Activated T-helper 1 cell treated with anti-CD3 and anti-CD28 coated beads, Interleukin-2, amount 50 U/mL, for 16 hours (primary cell): ENCODE measurements around the gene ZNF407.

Experiments used
- DNase-seq, 2 donors: peaks; one replicate each; pipeline ENCODE4 v3.0.0-alpha.2; 2020; ENCODE audit warnings: low read depth in 1 of 2, low spot score in 1 of 2

ZNF407 gene

DNA sequence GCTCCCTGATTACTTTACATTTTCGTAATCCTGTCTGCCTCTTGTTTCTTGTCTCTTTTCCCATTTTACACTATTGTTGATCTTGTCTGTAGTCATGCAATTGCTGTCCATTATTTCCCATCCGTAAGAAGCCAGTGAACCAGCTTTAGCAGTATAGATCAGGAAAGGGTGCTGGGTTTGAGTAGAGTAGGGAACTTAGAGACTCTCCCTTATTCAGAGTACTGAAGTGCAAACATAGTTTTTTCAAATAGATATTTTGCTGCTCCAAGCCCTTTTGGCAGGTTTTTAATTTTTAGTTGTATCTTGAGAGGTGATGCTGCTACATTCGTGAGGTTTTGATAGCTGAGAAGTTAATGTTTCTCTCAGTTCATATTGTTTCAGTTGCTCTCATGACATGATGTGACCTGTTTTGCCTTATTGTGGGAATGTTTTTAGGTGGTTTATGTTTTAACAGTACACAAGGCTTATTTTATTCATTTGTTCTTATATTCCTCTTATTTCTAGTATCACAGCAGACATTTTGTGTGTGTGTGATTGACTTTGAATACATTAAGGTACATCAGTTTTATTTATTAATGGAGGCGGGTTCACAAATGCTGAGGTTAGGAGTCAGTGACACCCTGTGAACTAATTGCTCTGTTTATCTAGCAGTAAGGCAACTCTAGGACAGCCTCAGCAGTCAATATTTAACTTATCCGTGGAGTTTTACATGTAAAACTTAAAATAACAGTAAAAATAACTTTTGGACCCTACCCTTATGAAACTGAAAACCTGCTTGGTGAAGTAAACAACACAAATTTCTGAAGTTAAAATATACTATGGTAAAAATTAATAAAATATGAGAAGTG, 118.4 kb downstream of the ZNF407 start:
- DNase-seq = no peak

GRCh38 chr18:74718312-74718711, 120.6 kb downstream of the ZNF407 start:
- DNase-seq = no peak

- DNase-seq = no peak
These were observed 124.6 kb downstream of the ZNF407 start for GRCh38 chr18:74722237-74722636.

GRCh38 chr18:74724186-74724585, 126.5 kb downstream of the ZNF407 start:
- DNase-seq = no peak

- DNase-seq = no peak
These were observed 128.0 kb downstream of the ZNF407 start for GRCh38 chr18:74725690-74726089.

GRCh38 chr18:74728586-74728985, 130.9 kb downstream of the ZNF407 start:
- no peak for DNase-seq

DNA sequence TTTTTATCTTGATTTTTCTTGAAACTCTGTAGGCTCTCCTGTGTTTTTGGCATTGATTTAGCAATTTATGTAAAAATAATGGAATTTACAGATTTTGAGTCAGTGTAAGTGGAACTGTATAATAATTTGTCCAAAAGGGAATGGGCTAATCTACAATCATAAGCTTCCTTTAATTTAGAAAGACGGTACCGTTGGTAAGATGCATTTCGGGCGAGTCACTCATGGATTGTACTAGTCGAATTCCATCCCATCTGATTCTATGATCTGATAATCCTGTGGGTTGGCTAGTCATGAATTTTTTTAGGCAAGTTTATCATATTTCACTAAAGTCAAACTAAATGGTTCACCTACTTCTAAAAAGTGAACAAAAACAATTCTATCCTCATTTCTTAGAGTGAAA, 133.4 kb downstream of the ZNF407 start:
- DNase-seq = no peak

GRCh38 chr18:74732380-74732779, 134.7 kb downstream of the ZNF407 start:
- DNase-seq = no peak

GRCh38 chr18:74733598-74733997, 135.9 kb downstream of the ZNF407 start:
- no peak for DNase-seq

- no peak for DNase-seq
These were observed 136.4 kb downstream of the ZNF407 start for GRCh38 chr18:74734013-74734444.

DNA sequence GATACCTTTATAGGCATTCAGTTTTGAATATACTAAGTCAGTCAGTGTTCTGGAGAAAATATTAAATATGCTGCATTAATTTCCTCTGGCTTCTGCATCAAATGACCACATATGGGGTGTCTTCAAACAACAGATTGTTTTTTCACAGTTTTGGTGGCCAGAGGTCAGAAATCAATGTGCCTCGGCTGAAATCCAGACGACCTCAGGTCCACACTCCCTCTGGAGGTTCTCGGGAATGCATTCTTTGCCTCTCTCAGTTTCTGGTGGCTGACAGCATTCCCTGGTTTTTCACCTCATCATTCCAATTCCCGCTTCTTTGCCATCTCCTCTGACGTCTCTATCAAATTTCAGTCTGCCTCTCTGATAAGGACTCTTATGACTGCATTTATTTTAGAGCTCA, 142.3 kb downstream of the ZNF407 start:
- no peak for DNase-seq

DNA sequence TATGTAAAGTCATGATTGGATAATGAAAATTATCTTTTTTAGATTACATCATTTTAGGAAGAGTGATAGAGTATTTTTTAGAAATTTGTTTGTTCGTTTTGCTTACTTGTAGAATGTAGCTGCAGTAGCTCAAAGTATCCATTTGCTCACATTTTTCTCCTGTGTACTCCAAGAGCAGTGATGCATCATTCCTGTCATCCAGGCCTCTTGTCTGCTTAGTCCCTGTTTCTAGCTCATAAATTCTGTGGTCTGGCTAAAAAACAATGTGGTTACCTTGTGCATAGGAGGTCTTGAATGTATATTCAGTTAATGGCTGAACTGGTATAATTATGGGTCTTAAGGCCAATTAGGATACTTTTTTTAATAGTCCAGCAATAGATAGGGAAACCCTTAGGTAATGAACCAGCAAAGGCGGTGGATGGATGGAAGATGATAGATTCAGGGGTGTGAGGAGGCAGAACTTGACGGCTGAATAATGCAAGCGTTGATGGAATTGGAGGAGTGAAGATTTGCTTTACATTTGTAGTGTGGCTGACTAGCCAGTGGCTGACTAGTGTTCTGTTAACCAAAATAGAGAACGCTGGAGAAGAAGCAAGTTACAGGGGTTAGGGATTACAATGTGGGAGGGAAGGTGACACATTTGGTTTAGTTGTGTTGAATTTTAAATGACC, 145.0 kb downstream of the ZNF407 start:
- no peak for DNase-seq

DNA sequence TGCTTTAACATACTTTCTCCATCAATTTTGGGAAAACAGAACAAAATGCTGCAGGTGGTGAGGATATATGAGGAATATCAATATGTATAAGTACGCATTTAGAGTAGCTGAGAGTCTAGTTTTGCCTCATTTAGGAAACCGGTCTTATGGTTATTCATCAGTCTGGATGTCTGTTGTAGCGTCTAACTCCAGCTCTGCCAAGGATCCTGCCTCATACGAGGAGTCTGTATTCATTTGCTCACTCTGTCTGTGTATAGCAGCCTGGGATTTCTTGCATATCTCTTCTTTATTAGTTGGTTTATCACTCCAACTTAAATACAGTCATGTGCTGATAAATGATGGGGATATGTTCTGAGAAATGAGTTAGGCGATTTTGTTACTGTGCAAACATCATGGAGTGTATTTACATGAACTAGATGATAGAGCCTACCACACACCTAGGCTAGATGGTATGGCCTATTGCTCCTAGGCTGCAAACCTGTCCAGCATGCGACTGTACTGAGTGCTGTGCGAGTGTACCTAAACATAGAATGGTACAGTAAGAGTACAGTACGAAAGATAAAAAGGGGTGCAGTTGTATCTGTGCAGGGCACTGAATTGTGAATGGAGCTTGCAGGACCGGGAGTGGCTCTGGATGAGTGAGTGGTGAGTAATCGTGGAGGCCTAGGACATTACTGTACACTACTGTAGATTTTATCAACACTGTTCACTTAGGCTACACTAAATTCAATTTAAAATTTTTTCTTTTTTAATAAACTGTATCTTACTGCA, 148.1 kb downstream of the ZNF407 start:
- no peak for DNase-seq

GRCh38 chr18:74748809-74749208, 151.1 kb downstream of the ZNF407 start:
- no peak for DNase-seq

- DNase-seq = no peak
These were observed 161.3 kb downstream of the ZNF407 start for GRCh38 chr18:74758995-74759394.

- DNase-seq = no peak
These were observed 162.4 kb downstream of the ZNF407 start for GRCh38 chr18:74760026-74760425.

DNA sequence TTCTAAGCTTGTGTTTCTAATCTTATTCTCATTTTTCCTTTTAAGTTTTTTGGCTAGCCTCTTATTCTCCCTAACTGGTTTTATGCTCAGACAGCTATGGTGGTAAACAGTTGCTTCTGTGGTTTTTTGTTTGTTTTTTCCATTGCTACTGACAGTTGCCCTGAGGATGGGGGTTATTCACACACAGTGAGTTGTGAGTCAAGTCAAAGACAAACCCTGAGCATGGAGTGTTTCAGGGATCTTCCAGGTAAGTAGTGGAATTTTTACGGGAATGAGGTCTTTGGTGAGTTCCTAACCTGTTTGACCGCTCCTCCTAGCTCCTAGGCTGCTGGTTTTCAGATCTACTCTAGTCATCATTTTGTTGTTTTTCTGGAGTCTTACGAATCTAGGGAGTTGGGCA, 162.8 kb downstream of the ZNF407 start:
- no peak for DNase-seq

DNA sequence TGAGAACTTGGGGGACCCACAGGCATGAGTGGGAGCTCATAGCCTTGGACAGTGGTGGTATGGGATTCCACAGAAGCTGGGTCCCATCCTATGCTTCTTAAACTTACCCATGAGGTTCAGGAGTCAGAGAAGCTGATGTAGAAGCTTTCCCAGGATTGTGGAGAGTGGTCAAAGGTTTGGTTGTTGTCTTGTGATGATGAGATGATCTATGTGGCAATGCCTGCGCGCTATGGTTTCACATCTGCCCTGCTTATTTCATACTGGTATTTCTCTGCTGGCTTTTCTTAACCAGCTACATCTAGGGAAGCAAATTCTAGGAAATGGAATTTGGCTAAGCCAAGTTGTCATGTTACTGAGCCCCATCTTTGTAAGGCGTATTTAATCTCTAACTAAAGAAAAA, 168.6 kb downstream of the ZNF407 start:
- no peak for DNase-seq

GRCh38 chr18:74768096-74768495, 170.4 kb downstream of the ZNF407 start:
- no peak for DNase-seq

DNA sequence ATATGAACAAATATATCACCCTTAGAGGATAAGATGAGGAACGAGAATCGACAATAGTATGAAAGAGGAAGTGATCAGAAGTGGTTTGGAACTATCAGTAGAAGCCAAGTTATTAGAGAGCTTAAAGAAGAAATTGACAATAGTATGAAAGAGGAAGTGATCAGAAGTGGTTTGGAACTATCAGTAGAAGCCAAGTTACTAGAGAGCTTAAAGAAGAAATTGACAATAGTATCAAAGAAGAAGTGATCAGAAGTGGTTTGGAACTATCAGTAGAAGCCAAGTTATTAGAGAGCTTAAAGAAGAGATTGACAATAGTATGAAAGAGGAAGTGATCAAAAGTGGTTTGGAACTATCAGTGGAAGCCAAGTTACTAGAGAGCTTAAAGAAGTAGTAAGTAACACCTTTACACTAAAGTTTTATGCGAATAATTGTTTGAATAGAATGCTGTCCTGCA, 175.5 kb downstream of the ZNF407 start:
- DNase-seq = no peak

GRCh38 chr18:74774486-74774885, 176.8 kb downstream of the ZNF407 start:
- no peak for DNase-seq

DNA sequence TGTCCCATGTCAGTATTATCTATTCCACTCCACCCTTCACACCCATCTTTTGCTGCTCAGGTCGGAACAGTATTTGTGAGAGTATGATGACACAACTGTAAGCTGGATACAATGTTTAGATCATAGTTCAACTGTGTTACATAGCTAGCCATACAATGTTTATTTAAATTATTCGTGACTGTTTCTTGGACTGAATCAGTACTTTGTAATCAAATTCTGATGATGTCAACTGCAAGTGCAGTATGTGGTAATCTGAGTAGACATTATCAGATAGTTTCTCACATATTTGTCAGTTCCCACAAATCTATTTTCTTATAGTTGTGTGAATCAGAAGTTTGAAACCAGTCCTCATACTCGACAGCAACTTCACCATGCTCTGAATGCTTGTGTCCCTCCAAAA, 177.6 kb downstream of the ZNF407 start:
- no peak for DNase-seq
